ENCODE data around the gene EGLN2. TPM values are rescaled to one million over a fixed set of nuclear protein-coding genes. Genes with fewer than 3 reads are reported as not detected.

Gene EGLN2
- total and polyA plus RNA-seq, 9 of the 15 experiments (the other 6 are each of a cell fraction or from before 2014, with no cell fraction given) = 9.6 to 114 (median 71.0) TPM

- peak in 3 of 4 experiments; percentile 27 to 39 (median 28) for DNase-seq (ENCODE audit: extremely low read depth in 1 of 4, low spot score in 3 of 4)
- ATAC-seq = no peak
- Histone ChIP-seq H3K36me3 (ENCODE audit: control insufficient read depth, insufficient read depth, low read length) (peaks cover 30% of the 10 kb centered on the region), H3K4me2 (ENCODE audit: insufficient read depth, low read length) (peak overlapping the region; percentile 27), H4K20me1 (replicated peaks; ENCODE audit: control insufficient read depth, insufficient read depth, low read length) (peaks cover 8% of the 10 kb centered on the region), H3K27me3 (ENCODE audit: control insufficient read depth in 2 of 2, insufficient read depth in 2 of 2, low read length in 2 of 2) (no peaks in the 10 kb centered on the region), H3K9ac (ENCODE audit: insufficient read depth in 1 of 2, low read depth in 2 of 2, low read length in 2 of 2) (peak overlapping the region; percentile 67 to 90), H3K27ac (ENCODE audit: extremely low read depth, low read depth, low read length) (peak overlapping the region; percentile 81), H3K9me1 (ENCODE audit: control insufficient read depth, insufficient read depth, low read length) (peaks cover 5% of the 10 kb centered on the region), H3K9me3 (replicated peaks; ENCODE audit: control insufficient read depth, insufficient read depth, low read depth, low read length) (no peaks in the 10 kb centered on the region), H2AFZ (ENCODE audit: low read depth, low read length) (peak overlapping the region; percentile 53; the same call in 1 of the 2 replicates), H3K4me3 (peak overlapping the region; percentile 17), H3K79me2 (ENCODE audit: control insufficient read depth, insufficient read depth, low read length) (peaks cover 14% of the 10 kb centered on the region), H3K4me1 (replicated peaks in 1 of 2; ENCODE audit: control insufficient read depth in 2 of 2, insufficient read depth in 2 of 2, low read length in 2 of 2) (peaks cover 19 to 53% of the 10 kb centered on the region in 2 experiments; a peak in 4 of 5 replicates)
- FAIRE-seq = no peak
- no TSS peak for BruUV-seq (replicated peaks)
- intact Hi-C loops (cut with micrococcal nuclease) = no loop called here
- WGBS (ENCODE audit: insufficient coverage, low coverage, missing lambda C conversion rate) = 51% methylated on average over 10 of the region's 35 CpGs
- ChIA-PET POLR2A (interaction anchor here (0.6 to 1.4 kb wide), 9 partner anchors 9 to 150 kb away, joined by 3 to 4 read pairs (median 3); partner anchors contain the start of genes EGLN2 and RAB4B), CTCF (ENCODE audit: low intra/inter-chr PET ratio) (no interaction called here)
- in situ Hi-C loops (cut with MboI) = loop anchor here (5.0 kb wide), 1 partner anchor 321 kb away; no protein-coding TSS in a partner anchor
- peak; percentile 7; the same call in 1 of the 2 replicates for TF ChIP-seq ZBTB7A (IDR thresholded peaks at IDR 0.05; ENCODE audit: borderline replicate concordance, control insufficient read depth, low read depth, low read length)
- TF ChIP-seq SP1 (CRISPR knock-in tag; IDR thresholded peaks at IDR 0.05) = no peak
- peak; percentile 8; the same call in 1 of the 2 replicates for TF ChIP-seq SUPT5H (IDR thresholded peaks at IDR 0.05)
- peak; percentile 56; the same call in 1 of the 2 replicates for TF ChIP-seq KAT7 (CRISPR knock-in tag; IDR thresholded peaks at IDR 0.05; ENCODE audit: borderline replicate concordance)
- peak; percentile 38 for TF ChIP-seq RBFOX2 (IDR thresholded peaks at IDR 0.05; ENCODE audit: low read depth, low read length)
- 0 out of 4 replicates have a peak, but pooled peaks of 1 of the 2 experiments have one; percentile 11 for TF ChIP-seq ZNF639 (CRISPR knock-in tag; conservative IDR thresholded peaks at IDR 0.05 in 1 of 2, IDR thresholded peaks at IDR 0.05 in 1 of 2)
- 0 out of 2 replicates have a peak, but pooled peaks have one; percentile 30 for TF ChIP-seq HDGF (IDR thresholded peaks at IDR 0.05)
- TF ChIP-seq ZBTB33 (CRISPR knock-in tag; IDR thresholded peaks at IDR 0.05) = 0 out of 2 replicates have a peak, but pooled peaks have one; percentile 51
- TF ChIP-seq SPI1 (IDR thresholded peaks at IDR 0.05; ENCODE audit: borderline replicate concordance, low read depth, low read length) = peak; percentile 27; the same call in 1 of the 2 replicates
- TF ChIP-seq L3MBTL2 (IDR thresholded peaks at IDR 0.05) = peak; percentile 16; the same call in 1 of the 2 replicates
- peak; percentile 40 for TF ChIP-seq EGR1 (conservative IDR thresholded peaks at IDR 0.05)
- TF ChIP-seq CTCFL (IDR thresholded peaks at IDR 0.05; ENCODE audit: borderline replicate concordance, insufficient read depth, low read depth, low read length, poor library complexity, severe bottlenecking) = peak; percentile 51
- no peak for TF ChIP-seq ZSCAN32 (CRISPR knock-in tag; IDR thresholded peaks at IDR 0.05)
- TF ChIP-seq SETDB1 (IDR thresholded peaks at IDR 0.05; ENCODE audit: low read length) = no peak
- TF ChIP-seq ZNF174 (CRISPR knock-in tag; IDR thresholded peaks at IDR 0.05) = no peak
Measured at GRCh38 chr19:40811478-40812341, 12.7 kb downstream of the EGLN2 start.

Measured in K562 (cell line).